Daoy (cell line): ENCODE data around the gene SCRG1. TPM values are rescaled to one million over a fixed set of nuclear protein-coding genes. Genes with fewer than 3 reads are reported as not detected.

Experiments used
- DNase-seq: peaks from one replicate; pipeline ENCODE4 v3.0.0-alpha.2; 2015; ENCODE audit warnings: low read depth
- total RNA-seq: library from RNA; depleted of rRNA; stranded (reverse); fragments of >200 nt; shearing (Covaris generic); gene quantifications from 2 replicates; pipeline ENCODE4 v1.2.3, GENCODE V29; 2014

Gene SCRG1
- total RNA-seq, 1 experiment from 2014 or later: not detected

DNA sequence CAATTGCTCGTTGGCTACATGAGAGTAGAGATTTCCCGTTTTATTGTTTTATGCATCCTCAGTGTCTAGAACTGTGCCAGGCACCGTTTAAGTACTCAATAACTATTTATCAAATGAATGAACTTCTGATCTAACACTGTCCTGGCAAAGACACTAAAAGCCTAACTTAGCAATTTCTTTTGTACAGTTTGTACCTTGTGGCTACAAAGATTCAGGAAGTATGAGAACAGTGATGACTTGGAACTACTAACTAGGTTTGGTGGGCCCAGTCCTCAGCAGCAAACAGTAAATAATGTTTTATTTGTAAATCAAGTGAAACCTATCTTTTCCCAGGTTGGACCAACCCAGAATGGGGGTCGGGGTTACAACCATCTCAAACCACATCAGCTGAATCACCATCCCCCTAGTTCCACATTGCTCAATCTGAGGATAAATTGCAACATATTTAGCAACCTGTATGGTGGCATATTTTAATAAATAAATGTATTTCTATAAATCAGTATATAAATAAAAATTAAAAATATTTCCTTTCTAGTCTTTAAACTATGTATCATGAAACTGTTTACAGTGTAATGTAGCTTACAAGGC, 12.3 kb upstream of the SCRG1 start:
- DNase-seq: no peak

DNA sequence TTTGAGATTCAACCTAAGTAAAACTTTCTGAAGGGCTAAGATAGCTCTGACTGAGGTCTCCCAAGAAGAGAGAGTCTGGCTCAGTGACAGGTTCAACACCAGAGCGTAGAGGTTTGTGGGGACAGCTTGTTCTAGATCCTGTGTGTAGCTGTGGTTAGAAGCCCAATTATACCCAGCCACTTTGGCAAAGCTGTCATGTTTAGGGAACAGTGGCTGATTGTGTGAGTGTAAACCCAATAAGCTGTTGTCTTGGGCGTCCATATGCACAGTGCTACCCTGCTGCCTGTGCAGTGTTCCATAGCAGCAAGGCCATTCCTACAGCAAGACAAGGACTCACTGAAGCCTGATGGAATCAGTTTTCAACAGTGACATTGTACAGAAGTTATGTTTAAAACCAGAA, 11.2 kb upstream of the SCRG1 start:
- no peak for DNase-seq

DNA sequence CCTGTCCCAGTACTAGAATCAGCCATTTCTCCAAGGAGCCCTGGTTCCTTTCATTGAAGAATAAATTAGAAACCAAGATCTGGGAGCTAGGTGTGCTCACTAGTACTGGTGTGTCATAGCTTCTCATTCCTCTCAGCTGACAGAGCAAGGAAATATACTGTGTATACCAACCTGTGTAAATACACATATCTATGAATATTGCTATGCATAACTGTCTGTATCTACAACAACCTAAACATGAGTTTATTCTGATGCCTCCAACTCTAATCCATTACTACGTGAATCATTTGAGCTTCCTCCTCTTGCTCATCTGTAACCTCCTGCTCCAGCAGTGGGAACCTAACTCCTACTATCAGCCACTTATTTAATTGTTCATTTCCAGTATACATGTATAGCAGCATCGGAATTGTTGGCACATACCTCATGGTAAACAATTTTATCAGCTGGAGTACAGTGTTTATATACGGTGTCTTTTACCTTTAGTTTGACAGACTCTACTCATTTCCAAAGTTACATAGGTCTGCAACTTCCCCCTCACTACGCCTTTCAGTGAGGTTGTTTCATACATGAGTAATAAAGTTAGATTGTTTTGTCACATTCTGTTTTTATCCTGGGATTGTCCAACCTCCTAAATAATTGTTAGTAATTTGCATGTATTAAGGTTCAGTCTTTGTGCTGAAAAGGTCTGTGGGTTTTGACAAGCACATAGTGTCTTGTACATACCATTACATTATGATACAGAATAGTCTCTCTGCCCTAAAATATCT, 7.1 kb upstream of the SCRG1 start:
- no peak for DNase-seq

DNA sequence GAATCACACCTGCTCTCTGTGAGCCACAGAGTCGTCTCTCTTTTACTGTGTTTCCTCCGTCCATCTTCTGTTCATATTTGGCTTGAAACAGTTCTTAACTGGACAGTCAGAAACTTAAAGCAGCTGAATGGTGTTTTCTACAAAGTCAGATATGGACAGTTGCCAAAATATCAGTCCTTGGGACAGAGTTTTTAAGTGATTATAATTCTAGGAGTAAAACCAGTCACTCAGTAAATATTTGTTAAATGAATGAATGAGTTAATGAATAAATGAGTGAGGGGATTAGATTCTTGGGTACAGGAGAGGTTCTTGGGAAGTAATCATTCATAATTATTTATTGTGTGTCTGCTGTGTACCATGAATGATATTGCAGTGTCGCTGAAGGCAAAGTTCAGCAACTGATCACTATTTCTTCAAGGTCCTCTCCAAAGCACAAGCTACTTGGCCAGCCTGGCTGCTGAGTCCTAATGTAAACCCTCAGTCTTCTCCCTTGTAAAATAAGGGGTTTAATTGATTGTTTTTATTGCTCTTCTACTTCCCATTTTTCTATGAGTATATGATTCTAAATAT, 5.5 kb upstream of the SCRG1 start:
- DNase-seq: no peak

DNA sequence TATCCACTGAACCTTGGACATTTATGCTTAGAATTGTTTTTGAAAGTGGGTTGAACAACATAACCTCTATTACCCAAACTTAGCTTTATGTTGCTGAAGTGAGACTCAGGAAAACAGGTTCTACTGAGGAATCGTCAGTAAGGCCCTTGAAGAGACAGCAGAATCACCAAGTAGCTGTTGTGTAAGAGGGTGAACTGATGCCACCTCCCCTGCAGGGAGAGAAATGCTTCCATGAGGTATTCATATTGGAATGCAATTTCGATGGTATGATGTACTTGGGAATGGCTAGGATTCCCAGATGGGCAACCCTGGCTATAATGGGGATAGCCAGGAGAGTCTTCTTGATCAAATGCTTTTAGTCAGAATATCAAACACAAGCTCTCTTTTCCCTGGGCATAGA, 4.1 kb upstream of the SCRG1 start:
- no peak for DNase-seq

DNA sequence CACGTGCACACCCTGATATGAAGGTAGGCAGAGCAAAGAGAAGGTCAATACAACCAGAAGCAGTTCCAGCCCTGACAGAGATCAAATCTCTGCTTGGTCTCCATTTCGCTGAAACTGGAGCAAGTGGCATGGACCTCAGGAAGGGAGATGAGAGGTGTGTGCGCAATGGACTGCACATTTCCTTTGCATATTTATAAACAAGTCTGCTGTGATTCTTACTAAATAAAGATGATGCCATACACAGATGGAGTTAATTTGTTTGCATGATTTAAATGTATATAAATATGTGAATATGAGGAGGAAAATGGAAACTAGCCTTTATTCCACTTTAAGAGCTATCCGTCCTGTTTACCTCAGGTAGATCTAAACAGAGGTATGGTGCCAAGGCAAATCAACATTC, 2.1 kb upstream of the SCRG1 start:
- no peak for DNase-seq

DNA sequence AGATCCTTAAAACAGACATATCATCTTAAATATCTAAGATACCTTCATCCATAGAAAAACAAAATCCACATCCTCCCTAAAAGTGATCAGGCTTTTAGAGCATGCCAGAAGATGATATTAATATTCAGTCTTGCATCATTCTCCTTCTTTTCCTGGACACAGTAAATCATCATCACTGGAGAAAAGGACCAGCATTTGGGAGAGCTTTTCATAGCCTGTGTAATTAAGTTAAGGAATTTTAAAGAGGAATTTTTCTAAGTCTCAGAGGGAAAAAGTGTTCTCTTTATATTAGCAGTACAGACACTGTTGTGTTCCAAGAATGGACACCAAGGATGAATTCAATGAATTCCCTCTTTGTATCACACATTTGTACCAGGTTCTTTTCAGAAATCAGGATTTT, 696 bp downstream of the SCRG1 start:
- no peak for DNase-seq

DNA sequence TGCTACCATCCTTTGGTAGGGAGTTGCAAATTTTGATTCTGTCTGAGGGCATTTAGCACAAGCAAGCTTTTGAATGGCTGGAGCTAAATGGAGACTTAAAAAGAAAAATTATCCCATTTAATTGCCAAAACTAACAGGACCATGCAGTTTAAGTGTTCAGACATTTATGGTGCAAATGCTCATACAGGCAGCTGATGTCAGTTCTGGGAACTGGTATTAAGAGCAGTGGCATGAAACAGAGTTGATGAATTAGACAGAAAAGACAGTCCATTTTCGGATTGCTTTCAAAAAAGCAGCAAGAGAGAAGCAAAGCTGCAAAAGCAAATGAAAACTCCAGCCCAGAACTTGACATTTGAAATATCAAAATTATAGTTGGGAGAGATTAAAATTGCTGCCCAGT, 1.3 kb downstream of the SCRG1 start:
- DNase-seq: no peak

DNA sequence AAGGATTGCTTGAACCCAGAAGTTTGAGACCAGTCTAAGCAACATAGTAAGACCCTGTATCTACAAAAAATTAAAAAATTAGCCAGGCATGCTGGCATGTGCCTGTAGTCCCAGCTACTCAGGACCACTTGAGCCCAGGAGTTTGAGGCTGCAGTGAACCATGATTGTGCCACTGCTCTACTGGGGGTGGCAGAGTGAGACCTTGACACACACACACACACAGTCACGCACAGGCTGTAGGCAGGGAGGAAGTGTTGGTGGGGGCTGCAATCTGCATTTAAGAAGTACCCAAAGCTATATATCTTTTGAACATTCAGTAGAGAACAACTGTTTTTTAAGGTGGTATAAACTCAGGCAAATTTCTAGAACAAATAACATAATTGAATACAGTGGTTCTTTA, 7.2 kb downstream of the SCRG1 start:
- no peak for DNase-seq

DNA sequence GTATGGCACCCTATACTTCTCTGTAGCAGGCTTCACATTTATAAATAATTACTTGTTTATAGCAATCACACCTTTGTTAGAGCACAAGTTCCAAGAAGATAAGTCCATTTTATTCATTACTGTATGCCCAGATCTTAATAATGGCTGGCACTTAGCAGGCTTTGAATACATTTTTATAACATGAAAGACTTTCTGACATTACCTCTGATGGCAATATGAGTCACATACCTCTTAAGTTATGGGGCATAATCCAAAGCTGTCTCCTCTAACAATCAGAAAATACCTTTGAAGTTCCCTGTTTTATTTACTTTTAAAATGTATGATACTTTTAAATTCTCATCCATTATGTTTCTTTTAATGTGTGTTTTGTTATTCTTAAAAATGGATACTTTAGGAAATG, 12.2 kb downstream of the SCRG1 start:
- DNase-seq: no peak

DNA sequence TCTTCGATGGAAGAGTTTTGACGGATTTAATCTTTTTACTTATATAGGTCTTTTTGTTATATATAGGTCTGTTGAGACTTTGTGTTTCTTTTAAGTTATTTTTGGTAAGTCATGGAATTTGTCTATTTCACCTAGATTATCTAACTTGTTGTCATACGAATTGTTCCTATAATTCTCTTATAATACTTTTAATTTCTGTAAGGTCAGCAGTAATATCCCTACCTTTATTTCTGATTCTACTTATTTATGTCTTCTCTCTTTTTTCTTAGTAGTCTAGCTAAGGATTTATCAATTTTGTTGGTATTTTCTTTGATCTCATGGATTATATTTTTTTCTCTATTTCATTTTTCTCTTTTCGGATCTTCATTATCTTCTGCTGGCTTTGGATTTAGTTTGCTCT, 16.6 kb downstream of the SCRG1 start:
- DNase-seq: no peak

DNA sequence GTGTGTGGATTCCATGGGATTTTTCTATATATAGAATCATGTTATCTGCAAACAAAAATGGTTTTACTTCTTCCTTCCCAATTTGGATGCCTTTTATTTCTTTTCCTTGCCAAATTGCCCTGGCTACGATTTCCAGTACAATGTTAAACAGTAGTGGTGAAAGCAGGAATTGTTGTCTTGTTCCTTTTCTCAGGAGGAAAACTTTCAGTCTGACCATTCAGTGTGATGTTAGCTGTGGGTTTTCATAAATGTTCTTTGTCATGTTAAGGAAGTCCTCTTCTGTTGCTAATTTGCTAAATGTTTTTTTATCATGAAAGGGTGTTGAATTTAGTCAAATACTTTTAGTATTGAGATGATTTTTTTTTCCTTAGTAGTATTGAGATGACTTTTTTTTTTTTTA, 17.3 kb downstream of the SCRG1 start:
- no peak for DNase-seq

DNA sequence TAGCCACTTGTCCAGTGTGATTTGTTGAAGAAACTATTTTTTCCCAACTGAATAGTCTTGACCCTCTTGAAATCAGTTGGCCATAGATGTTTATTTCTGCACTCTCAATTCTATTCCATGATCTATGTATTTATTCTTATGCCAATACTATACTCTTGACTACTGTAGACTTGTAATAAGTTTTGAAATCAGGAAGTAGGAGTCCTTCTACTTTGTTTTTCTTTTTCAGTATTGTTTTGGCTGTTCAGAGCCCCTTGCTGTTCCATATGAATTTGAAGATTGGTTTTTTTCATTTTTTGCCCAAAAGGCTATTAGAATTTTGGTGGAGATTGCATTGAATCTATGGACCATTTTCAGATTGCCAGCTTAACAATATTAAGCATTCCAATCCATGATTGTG, 17.9 kb downstream of the SCRG1 start:
- DNase-seq: no peak

DNA sequence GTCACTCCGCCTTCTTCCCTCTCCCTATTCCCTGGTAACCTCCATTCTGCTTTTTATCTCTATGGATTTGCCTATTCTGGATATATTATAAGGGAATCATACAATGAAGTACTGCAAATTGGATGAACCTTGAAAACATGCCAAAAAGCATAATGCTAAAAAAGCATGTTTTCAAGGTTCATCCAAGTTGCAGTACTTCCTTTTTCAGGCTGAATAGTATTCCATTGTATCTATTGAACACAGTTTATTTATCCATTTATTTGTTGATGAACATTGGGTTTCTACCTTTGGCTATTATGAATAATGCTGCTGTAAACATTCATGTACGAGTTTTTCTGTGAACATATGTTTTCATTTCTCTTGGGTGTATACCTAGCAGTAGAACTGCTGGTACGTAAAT, 19.0 kb downstream of the SCRG1 start:
- DNase-seq: no peak

DNA sequence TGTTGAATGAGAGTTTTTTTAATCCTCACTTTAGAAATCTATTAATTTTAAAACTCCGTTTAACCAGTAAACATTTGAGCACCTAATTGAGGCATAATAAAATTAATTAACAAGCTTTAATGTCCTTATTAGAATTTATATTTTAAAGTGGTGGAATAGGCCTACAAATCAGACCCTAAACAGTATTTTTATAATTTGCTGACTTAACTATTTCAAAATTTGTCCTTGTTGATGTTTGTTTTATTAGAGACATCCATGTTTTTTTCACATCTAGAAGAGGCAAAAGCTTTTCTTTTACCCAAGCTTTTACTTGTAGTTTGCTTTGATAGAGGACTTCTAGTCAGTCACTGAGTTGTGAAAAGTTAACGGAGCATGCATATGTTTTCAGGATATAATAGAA, 24.3 kb downstream of the SCRG1 start:
- DNase-seq: no peak

DNA sequence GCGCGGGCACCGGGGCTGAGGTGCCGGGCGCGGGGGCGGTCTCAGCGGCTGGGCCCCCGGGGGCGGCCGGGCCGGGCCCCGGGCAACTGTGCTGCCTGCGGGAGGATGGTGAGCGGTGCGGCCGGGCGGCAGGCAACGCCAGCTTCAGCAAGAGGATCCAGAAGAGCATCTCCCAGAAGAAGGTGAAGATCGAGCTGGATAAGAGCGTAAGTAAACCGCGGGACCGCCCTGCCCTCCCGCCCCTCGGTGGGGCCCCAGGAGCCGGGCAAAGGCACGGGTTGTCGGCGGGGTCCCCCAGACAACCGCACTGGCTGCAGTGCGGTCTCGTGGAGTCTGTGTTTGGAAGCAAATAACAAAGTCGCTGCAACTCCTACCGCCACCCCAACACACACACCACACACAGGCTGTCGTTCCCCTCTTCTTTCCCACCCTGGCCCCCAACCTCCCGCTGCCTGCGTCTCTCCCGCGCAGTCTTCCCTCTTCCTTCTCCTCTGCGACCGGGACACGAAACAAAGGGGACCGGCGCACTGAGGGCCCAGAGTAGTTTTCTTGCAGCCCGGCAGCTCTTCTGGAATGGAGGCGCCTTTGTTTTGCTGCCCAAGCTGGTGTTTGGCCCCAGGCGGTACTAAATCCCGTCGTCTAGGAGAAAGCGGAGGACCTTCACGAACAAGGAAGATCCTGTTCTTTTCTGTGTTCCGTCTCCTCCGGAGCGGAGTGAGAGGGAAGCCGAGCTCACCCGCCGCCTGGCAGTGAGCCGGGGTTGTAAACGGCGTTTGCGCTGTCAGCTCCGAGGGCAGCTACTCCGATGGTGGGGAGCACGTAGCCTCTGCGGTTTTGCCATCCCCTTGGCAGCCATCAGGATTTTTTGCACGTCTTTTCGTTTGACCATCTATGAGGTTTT, 27.4 kb downstream of the SCRG1 start:
- peak; percentile 60 for DNase-seq

DNA sequence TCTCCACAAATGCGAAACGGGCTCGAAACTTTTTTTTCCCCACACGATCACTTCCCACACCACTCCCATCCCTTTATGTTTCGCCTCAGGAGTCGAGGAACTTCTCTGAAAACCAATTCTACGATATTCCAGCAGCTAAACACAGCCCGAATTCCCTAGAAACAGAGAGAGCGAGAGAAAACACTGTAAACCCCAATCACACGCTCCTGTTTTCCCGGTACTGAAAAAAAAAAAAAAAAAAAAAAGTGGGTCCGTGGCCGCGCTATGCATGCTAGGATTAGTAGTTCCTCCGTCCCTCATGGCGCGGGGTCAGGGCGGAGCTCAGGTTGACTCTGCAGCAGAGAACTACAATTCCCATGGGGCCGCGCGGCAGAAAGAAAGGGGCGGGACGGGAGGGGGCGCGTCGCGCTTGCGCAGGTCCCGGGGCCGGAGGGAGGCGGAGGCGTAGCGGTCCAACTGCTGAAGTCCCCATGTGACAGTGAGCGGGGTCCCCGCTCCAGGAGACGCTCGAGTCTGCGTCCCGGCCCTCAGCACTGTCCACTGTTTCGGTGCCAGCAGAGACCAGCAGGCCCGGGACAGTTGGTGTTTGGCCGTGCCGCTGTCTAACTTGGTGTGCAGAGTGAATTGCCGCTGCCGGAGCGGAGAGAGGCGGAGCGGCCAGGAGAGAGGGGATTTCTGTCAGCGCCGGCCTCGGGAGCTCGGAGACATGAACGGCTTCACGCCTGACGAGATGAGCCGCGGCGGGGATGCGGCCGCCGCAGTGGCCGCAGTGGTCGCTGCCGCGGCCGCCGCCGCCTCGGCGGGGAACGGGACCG, 28.2 kb downstream of the SCRG1 start, which contains the start of gene SAP30:
SAP30 (plus strand) TSS at position 478 of the 815 bp plus-strand sequence; CDS start at position 707, 229 bp downstream.
- peak; percentile 94 for DNase-seq

DNA sequence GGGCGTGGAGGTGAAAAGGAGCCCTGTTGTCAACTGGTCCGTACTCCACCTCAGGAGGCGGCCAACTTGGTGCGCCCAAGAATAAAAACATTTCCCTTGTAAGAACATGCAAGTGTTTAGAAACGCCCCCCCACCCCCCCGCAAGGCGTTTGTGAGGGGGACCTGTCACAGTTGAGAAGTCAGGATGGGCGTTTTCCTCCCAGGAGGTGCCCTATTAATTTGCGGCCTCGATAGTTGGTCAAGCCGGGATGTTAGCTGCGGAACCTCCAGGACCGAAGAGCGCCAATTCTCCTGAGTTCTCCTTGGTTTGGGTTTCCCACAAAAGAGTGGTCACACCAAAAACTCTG, 28.8 kb downstream of the SCRG1 start:
- no peak for DNase-seq

DNA sequence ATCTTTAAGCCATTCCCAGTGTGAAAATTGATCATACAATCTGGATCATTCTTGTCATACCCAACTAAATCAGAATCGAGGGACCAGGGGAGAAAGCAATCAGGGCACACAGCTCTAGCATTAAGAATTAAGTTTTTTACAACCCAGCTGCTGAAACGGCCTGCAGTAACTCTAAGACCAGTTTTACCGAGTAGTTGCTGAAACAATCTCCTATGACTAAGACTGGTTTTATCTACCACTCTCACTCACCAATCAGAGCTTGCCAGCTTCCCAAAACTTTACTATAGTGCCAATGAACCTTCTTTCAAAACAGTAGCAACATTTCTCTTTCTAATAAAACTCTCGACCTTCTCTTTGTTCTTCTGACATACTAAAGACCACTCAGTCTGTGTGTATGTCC, 31.0 kb downstream of the SCRG1 start:
- DNase-seq: peak; percentile 2

DNA sequence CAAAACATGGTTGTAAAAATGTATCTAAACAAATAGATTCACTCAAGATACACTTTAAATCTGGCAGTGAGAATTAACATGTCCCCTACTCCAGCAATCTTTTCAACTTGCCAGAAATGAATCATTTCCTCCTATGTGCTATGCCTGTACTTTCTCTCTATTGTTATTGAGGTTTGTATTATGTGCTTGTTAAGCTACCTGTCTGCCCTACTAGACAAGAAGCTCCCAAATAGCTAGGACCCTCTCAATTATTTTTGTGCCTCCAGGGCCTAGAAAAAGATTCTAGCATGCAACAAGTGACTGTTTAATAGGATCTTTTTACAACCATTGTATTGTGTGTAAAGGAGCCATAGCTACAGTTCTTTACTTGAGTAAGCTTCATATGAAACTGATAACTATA, 31.6 kb downstream of the SCRG1 start:
- DNase-seq: no peak

DNA sequence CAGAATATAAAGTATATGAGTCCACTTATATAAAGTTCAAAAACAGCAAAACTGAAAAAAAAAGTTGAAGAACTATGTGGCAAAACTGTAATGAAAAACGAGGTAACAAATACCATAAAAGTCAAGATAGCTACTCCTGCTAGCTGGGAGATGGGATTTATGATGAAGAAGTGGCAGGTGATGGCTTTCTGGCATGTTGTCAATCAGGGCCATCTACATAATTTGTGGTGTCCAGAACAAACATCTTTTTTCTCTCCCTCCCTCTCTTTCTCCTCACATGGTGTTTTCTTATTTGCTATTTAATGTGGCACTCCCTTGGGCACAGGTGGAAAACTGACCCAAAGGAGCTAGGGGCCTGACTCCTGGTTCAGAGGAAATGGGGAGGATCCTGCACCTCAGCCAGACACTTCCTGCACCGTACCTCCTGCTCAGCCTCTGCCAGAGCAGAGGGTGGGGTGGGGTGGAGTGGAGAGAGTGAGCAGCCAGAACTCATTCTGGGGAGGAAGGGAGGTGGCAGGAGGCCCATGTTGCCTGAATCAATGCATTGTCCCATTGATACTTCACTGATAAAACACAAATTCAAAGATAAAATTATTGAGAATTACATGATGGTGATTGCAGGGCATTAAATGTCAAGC, 33.4 kb downstream of the SCRG1 start:
- no peak for DNase-seq
